ENCODE results near the gene ADCY10. TPM values are rescaled to one million over a fixed set of nuclear protein-coding genes. Genes with fewer than 3 reads are reported as not detected.

Gene ADCY10
- total and polyA plus RNA-seq, 9 of the 15 experiments (the other 6 are each of a cell fraction or from before 2014, with no cell fraction given), result 0.08 to 0.86 (median 0.22) TPM

GRCh38 chr1:167936930-167937708, 23.2 kb upstream of the ADCY10 start, which contains the start of gene MPC2 (continued):
- TF ChIP-seq MITF (IDR thresholded peaks at IDR 0.05), result no peak
- no peak for TF ChIP-seq BCLAF1 (IDR thresholded peaks at IDR 0.05; ENCODE audit: borderline replicate concordance in 1 of 2, control insufficient read depth in 1 of 2, low read depth in 2 of 2, low read length in 1 of 2)
- TF ChIP-seq RBM25 (IDR thresholded peaks at IDR 0.05; ENCODE audit: low read depth, low read length, severe bottlenecking), result no peak
- 0 out of 2 replicates have a peak, but pooled peaks have one; percentile 51 for TF ChIP-seq ZNF830 (CRISPR knock-in tag; IDR thresholded peaks at IDR 0.05)
- TF ChIP-seq ZC3H11A (IDR thresholded peaks at IDR 0.05; ENCODE audit: low read depth, low read length), result no peak
- no peak for TF ChIP-seq ZNF77 (CRISPR knock-in tag; IDR thresholded peaks at IDR 0.05)
- peak; percentile 70 to 82 for TF ChIP-seq AFF1 (IDR thresholded peaks at IDR 0.05; ENCODE audit: low read depth in 1 of 2, partially characterized antibody in 2 of 2)
- no peak for TF ChIP-seq ARID2 (IDR thresholded peaks at IDR 0.05)
- TF ChIP-seq SETDB1 (IDR thresholded peaks at IDR 0.05; ENCODE audit: low read length), result no peak
- TF ChIP-seq ZNF146 (CRISPR knock-in tag; IDR thresholded peaks at IDR 0.05; ENCODE audit: unreplicated experiment), result no peak
- TF ChIP-seq CGGBP1 (CRISPR knock-in tag; IDR thresholded peaks at IDR 0.05), result no peak
- no peak for TF ChIP-seq COPS2 (conservative IDR thresholded peaks at IDR 0.05)
- TF ChIP-seq MBD1 (CRISPR knock-in tag; IDR thresholded peaks at IDR 0.05), result no peak
- peak; percentile 92 for TF ChIP-seq CHD1 (IDR thresholded peaks at IDR 0.05; ENCODE audit: low read length)
- no peak for TF ChIP-seq IRF9 (tag; IDR thresholded peaks at IDR 0.05)
